Upper lobe of right lung (tissue), 1 donor: ENCODE results near the gene ADRA2A. TPM values are rescaled to one million over a fixed set of nuclear protein-coding genes. Genes with fewer than 3 reads are reported as not detected.

Experiments used
- ATAC-seq: fragments of 200-7000 bp; cut with Tn5 transposase; one replicate; pipeline ENCODE4 v1.9.1; 2020; ENCODE audit warnings: mild to moderate bottlenecking, moderate library complexity
- DNase-seq: peaks from one replicate; pipeline ENCODE4 v3.0.0-alpha.2; 2020
- H3K27ac ChIP-seq: fragments of 200-600 bp; one replicate; pipeline ENCODE4 v1.8.0; 2022
- H3K27me3 ChIP-seq: fragments of 200-600 bp; one replicate; pipeline ENCODE4 v1.8.0; 2022; ENCODE audit warnings: mild to moderate bottlenecking
- H3K36me3 ChIP-seq: fragments of 200-600 bp; one replicate; pipeline ENCODE4 v1.8.0; 2022
- H3K4me1 ChIP-seq: fragments of 200-600 bp; one replicate; pipeline ENCODE4 v1.8.0; 2022
- H3K4me3 ChIP-seq: fragments of 200-600 bp; one replicate; pipeline ENCODE4 v1.8.0; 2022; ENCODE audit warnings: mild to moderate bottlenecking
- H3K9me3 ChIP-seq: fragments of 200-600 bp; one replicate; pipeline ENCODE4 v1.8.0; 2022
- CTCF ChIP-seq: fragments of 200-600 bp; IDR thresholded peaks from one replicate; pipeline ENCODE4 v1.8.0; 2022; ENCODE audit warnings: antibody characterized with exemption
- intact Hi-C: fragments of 100-400 bp; cut with DNase I; formaldehyde crosslinking; loops from one replicate; pipeline ENCODE4 v1.11.0; 2022
- total RNA-seq: library from RNA; stranded (reverse); fragmentation: NEBNext Ultra II Directional; extraction: Animal tissue kit (Norgen Biotek cat#: 25700); gene quantifications from one replicate; pipeline ENCODE4 v1.2.1, GENCODE V29; 2021
- donor health status: DM: no; HTN: yes; CAD: no; lungs with severe emphysema.

The ADRA2A gene
- total RNA-seq, 1 donor from 2014 or later: 4.9 TPM

DNA sequence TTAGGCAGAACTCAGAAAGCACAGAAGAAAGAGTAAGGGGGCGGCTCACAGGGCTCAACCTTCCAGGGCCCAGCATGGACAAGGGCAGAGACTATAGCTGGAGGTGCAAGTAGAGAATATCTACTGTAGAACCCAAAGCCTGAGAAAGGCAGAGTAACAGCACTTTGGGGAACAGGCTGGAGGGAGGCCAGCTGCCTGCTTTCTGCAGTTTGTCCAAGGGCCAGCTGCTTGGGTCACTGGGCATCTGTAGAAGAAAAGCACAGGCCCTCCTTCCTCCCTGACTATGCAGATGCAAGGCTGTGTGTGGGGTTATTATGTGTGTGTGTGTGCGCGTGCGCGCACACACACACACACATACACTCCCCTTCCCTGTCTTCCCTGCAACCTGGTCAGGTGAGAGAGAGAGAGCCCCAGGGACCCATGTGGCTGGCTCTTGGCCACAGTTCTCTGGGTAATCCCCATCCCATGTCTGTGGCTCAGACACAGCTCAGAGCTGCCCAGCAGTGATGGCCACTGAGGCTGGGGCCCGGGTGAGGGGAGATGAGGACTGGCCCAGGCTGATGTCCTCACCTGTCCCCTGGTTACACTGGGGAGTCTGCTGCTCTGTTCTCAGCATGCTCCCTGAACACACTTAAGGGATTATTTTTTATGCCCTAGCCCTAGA, 9.0 kb downstream of the ADRA2A start:
- H3K27me3 ChIP-seq: no peaks in the 10 kb centered on the region
- no peaks in the 10 kb centered on the region for H3K4me1 ChIP-seq
- no peak overlapping the region for H3K4me3 ChIP-seq
- TF ChIP-seq CTCF: no peak
- no peaks in the 10 kb centered on the region for H3K9me3 ChIP-seq
- DNase-seq: no peak
- no peaks in the 10 kb centered on the region for H3K36me3 ChIP-seq
- no peak for ATAC-seq
- no peak overlapping the region for H3K27ac ChIP-seq
- intact Hi-C loops: no loop called here

GRCh38 chr10:111086574-111086973, 9.7 kb downstream of the ADRA2A start:
- DNase-seq (no peak), ATAC-seq (no peak)
- Histone ChIP-seq H3K27me3 (no peaks in the 10 kb centered on the region), H3K36me3 (no peaks in the 10 kb centered on the region), H3K4me3 (no peak overlapping the region), H3K27ac (no peak overlapping the region), H3K9me3 (no peaks in the 10 kb centered on the region), H3K4me1 (no peaks in the 10 kb centered on the region)
- intact Hi-C loops: no loop called here
- no peak for TF ChIP-seq CTCF

DNA sequence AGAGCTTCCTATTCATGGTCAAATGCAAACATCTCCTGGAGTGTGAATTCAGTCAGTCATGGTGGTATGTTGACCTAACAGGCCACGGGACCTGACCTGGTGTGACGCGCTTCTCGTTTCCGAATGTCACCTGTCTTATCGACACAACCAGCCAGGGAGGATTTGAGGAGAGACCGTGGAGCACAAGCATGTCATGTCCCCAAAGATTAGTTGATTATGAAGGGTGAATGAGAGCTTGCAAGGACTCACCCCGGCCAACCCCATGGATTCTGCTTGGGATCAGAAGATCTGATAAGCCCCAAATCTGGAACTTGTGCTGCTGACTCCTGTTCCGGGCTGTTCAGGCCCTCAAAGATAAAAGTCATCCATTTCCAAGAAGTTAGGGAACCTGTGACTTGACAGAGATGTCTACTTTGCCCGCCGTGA, 10.5 kb downstream of the ADRA2A start:
- no peak for TF ChIP-seq CTCF
- ATAC-seq: no peak
- intact Hi-C loops: no loop called here
- H3K4me3 ChIP-seq: no peak overlapping the region
- H3K27ac ChIP-seq: no peak overlapping the region
- no peaks in the 10 kb centered on the region for H3K36me3 ChIP-seq
- DNase-seq: no peak
- H3K27me3 ChIP-seq: peaks cover 2% of the 10 kb centered on the region
- H3K4me1 ChIP-seq: no peaks in the 10 kb centered on the region
- H3K9me3 ChIP-seq: no peaks in the 10 kb centered on the region

DNA sequence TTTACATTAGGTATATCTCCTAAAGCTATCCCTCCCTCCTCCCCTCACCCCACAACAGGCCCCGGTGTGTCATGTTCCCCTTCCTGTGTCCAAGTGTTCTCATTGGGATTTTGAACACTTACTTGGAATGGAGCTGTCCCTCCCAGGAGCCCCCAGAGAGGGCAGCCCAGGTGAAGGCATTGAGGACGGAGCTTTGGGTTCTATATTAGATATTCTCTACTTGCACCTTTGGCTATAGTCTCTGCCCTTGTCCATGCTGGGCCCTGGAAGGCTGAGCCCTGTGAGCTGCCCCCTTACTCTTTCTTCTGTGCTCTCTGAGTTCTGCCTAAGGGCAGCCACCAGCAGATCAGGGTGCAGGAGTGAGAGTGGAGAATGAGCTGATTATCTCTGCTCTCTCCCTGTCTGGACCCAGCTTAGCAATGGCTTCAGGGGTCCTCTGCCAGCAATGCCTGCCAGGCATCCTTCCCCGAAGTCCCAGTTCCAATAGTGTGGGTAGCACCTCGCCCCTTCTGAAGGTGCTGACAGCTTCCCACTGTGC, 11.2 kb downstream of the ADRA2A start:
- no peak for ATAC-seq
- no peak overlapping the region for H3K4me3 ChIP-seq
- intact Hi-C loops: no loop called here
- no peak for DNase-seq
- H3K27ac ChIP-seq: no peak overlapping the region
- no peaks in the 10 kb centered on the region for H3K36me3 ChIP-seq
- TF ChIP-seq CTCF: no peak
- no peaks in the 10 kb centered on the region for H3K4me1 ChIP-seq
- H3K9me3 ChIP-seq: no peaks in the 10 kb centered on the region
- H3K27me3 ChIP-seq: peaks cover 4% of the 10 kb centered on the region

DNA sequence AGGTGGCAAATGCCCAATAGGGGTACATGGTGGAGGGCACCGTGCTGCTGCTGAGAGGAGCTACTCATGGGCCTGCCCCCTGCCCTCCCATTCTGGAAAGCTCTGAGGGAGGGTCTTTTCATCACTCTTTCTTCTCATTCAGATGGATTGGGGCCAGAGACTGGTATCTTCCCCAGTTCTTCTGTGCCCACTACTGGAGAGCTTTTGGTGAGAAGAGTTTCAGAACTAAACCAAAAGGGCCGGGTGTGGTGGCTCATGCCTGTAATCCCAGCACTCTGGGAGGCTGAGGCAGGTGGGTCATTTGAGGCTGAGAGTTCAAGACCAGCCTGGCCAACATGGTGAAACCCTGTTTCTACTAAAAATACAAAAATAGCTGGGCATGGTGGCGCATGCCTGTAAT, 12.5 kb downstream of the ADRA2A start:
- ATAC-seq (no peak), DNase-seq (no peak)
- Histone ChIP-seq H3K27me3 (peaks cover 4% of the 10 kb centered on the region), H3K4me3 (no peak overlapping the region), H3K4me1 (no peaks in the 10 kb centered on the region), H3K36me3 (no peaks in the 10 kb centered on the region), H3K27ac (no peak overlapping the region), H3K9me3 (no peaks in the 10 kb centered on the region)
- intact Hi-C loops: no loop called here
- no peak for TF ChIP-seq CTCF
